ENCODE results near the gene LY6G5C. TPM values are rescaled to one million over a fixed set of nuclear protein-coding genes. Genes with fewer than 3 reads are reported as not detected.

The LY6G5C gene
- total and polyA plus RNA-seq, 9 of the 15 experiments (the other 6 are each of a cell fraction or from before 2014, with no cell fraction given): 0.10 to 0.67 (median 0.46) TPM; not detected in 4

- TF ChIP-seq ATF6 (CRISPR knock-in tag; IDR thresholded peaks at IDR 0.05): peak; percentile 37; the same call in 1 of the 2 replicates
- TF ChIP-seq GTF2B (IDR thresholded peaks at IDR 0.05; ENCODE audit: extremely low read depth, insufficient read length): no peak
- TF ChIP-seq SMAD3 (CRISPR knock-in tag; conservative IDR thresholded peaks at IDR 0.05): 0 out of 2 replicates have a peak, but pooled peaks have one; percentile 5
- no peak for TF ChIP-seq ZNF217 (CRISPR knock-in tag; IDR thresholded peaks at IDR 0.05)
- TF ChIP-seq GTF2A2 (tag; IDR thresholded peaks at IDR 0.05): no peak
- TF ChIP-seq PHB2 (IDR thresholded peaks at IDR 0.05; ENCODE audit: low read depth): no peak
- TF ChIP-seq YY1 (IDR thresholded peaks at IDR 0.05; ENCODE audit: borderline replicate concordance in 1 of 3, control insufficient read depth in 1 of 3, extremely low read depth in 1 of 3, insufficient read depth in 3 of 3, insufficient read length in 1 of 3, insufficient replicate concordance in 2 of 3, low read depth in 1 of 3, low read length in 2 of 3): peak in 1 of 3 experiments; percentile 12
- 0 out of 2 replicates have a peak, but pooled peaks have one; percentile 7 for TF ChIP-seq FOXO4 (CRISPR knock-in tag; IDR thresholded peaks at IDR 0.05)
- no peak for TF ChIP-seq CREB1 (IDR thresholded peaks at IDR 0.05)
- TF ChIP-seq CREB1 (CRISPR knock-in tag; IDR thresholded peaks at IDR 0.05): peak; percentile 33; the same call in 1 of the 2 replicates
- TF ChIP-seq FOXM1 (IDR thresholded peaks at IDR 0.05; ENCODE audit: low read depth): no peak
- TF ChIP-seq FOXM1 (CRISPR knock-in tag; IDR thresholded peaks at IDR 0.05; ENCODE audit: low read depth): no peak
- TF ChIP-seq ZBTB7A (IDR thresholded peaks at IDR 0.05; ENCODE audit: borderline replicate concordance, control insufficient read depth, low read depth, low read length): peak; percentile 9; the same call in 1 of the 2 replicates
- peak; percentile 12; the same call in 1 of the 2 replicates for TF ChIP-seq SMARCA4 (IDR thresholded peaks at IDR 0.05)
- TF ChIP-seq TGIF2 (CRISPR knock-in tag; IDR thresholded peaks at IDR 0.05): 0 out of 2 replicates have a peak, but pooled peaks have one; percentile 38
- peak; percentile 83 for TF ChIP-seq NKRF (IDR thresholded peaks at IDR 0.05; ENCODE audit: borderline replicate concordance)
- 0 out of 2 replicates have a peak, but pooled peaks have one; percentile 44 for TF ChIP-seq ARID3B (CRISPR knock-in tag; IDR thresholded peaks at IDR 0.05; ENCODE audit: borderline replicate concordance)
- TF ChIP-seq ZNF140 (CRISPR knock-in tag; IDR thresholded peaks at IDR 0.05): 0 out of 2 replicates have a peak, but pooled peaks have one; percentile 48
Measured at GRCh38 chr6:31659649-31660380, 21.1 kb downstream of the LY6G5C start (continued).
